Islet precursor cell (in vitro differentiated cells): ENCODE data around the gene PRSS35.
A peak's percentile ranks its signal among the peaks of the same experiment; 100 is the strongest.
"Not testable (repeated sequence)": the region's sequence is repeated elsewhere in the genome, so short reads cannot be mapped to it uniquely, and the experiment has no call there.

Experiments used
- DNase-seq: peaks from one replicate; pipeline ENCODE4 v3.0.0-alpha.2; 2018

Gene PRSS35

GRCh38 chr6:83511901-83512681 is at the start of gene PRSS35:
Gene PRSS35 (plus strand): TSS chr6:83512534. CDS start chr6:83523442, 10,908 bp downstream.
- DNase-seq: peak; percentile 95

- no peak for DNase-seq
These were observed 48.4 kb upstream of the PRSS35 start for GRCh38 chr6:83463886-83464285.

GRCh38 chr6:83464381-83465140 is 47.8 kb upstream of the PRSS35 start:
- DNase-seq: peak; percentile 59

- DNase-seq: no peak
These were observed 46.0 kb upstream of the PRSS35 start for GRCh38 chr6:83466328-83466727.

- DNase-seq: no peak
These were observed 44.7 kb upstream of the PRSS35 start for GRCh38 chr6:83467620-83468036.

GRCh38 chr6:83470001-83470400 is 42.3 kb upstream of the PRSS35 start:
- no peak for DNase-seq

- DNase-seq: no peak
These were observed 41.7 kb upstream of the PRSS35 start for GRCh38 chr6:83470587-83470986.

- no peak for DNase-seq
These were observed 39.6 kb upstream of the PRSS35 start for GRCh38 chr6:83472767-83473166.

- no peak for DNase-seq
These were observed 38.0 kb upstream of the PRSS35 start for GRCh38 chr6:83474309-83474708.

GRCh38 chr6:83476971-83477370 is 35.4 kb upstream of the PRSS35 start:
- no peak for DNase-seq

- DNase-seq: no peak
These were observed 32.9 kb upstream of the PRSS35 start for GRCh38 chr6:83479389-83479788.

GRCh38 chr6:83480470-83480869 is 31.9 kb upstream of the PRSS35 start:
- DNase-seq: no peak

- DNase-seq: not testable (repeated sequence)
These were observed 30.4 kb upstream of the PRSS35 start for GRCh38 chr6:83481938-83482337.

GRCh38 chr6:83488448-83488847 is 23.9 kb upstream of the PRSS35 start:
- no peak for DNase-seq

- DNase-seq: no peak
These were observed 23.5 kb upstream of the PRSS35 start for GRCh38 chr6:83488861-83489260.

GRCh38 chr6:83490217-83490807 is 22.0 kb upstream of the PRSS35 start:
- no peak for DNase-seq

GRCh38 chr6:83505356-83505755 is 7.0 kb upstream of the PRSS35 start:
- no peak for DNase-seq

GRCh38 chr6:83509441-83509840 is 2.9 kb upstream of the PRSS35 start:
- no peak for DNase-seq

- no peak for DNase-seq
These were observed 1.5 kb upstream of the PRSS35 start for GRCh38 chr6:83510791-83511190.

GRCh38 chr6:83511266-83511665 is 1.1 kb upstream of the PRSS35 start:
- DNase-seq: no peak

GRCh38 chr6:83514466-83514865 is 2.1 kb downstream of the PRSS35 start:
- DNase-seq: no peak

- no peak for DNase-seq
These were observed 2.6 kb downstream of the PRSS35 start for GRCh38 chr6:83514866-83515466.

- DNase-seq: no peak
These were observed 5.2 kb downstream of the PRSS35 start for GRCh38 chr6:83517500-83517899.
